ENCODE data around the gene CLASRP.

CLASRP gene

DNA sequence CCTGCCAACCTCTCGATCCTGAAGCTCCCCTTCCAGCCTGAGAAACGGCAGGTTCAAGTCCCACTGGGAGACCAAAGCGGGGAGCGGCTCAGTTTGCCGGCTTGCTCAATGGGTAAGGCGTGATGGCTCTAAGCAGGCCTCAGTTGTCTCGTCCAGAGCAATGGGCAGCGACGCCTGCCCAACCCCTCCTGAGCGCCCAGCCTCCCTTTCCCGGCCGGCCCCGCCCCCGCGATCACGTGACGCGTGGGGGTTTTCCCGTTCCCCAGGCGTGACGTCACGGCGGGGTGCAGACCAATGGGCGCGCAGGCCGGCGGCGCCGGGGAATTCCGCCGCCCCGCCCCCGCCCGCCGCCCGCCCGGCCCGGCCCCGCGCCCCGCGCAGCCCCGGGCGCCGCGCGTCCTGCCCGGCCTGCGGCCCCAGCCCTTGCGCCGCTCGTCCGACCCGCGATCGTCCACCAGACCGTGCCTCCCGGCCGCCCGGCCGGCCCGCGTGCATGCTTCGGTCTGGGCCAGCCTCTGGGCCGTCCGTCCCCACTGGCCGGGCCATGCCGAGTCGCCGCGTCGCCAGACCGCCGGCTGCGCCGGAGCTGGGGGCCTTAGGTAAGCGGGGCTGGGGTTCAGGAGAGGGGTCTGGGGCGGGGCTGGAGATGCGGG lies 37.6 kb upstream of the CLASRP start, which contains the start of gene RELB:
Gene RELB, plus strand, starts transcription at position 378 of the 653 bp plus-strand sequence. Its CDS starts 116 bp downstream, at position 494.
- Histone ChIP-seq H3K27ac (ENCODE audit: low read length) (peak within 1 kb of the TSS; percentile 71), H3K9me3 (ENCODE audit: control insufficient read depth, low read depth, low read length) (no peaks in the 10 kb centered on the region), H3K4me3 (ENCODE audit: low read length) (peak within 1 kb of the TSS; percentile 80)

DNA sequence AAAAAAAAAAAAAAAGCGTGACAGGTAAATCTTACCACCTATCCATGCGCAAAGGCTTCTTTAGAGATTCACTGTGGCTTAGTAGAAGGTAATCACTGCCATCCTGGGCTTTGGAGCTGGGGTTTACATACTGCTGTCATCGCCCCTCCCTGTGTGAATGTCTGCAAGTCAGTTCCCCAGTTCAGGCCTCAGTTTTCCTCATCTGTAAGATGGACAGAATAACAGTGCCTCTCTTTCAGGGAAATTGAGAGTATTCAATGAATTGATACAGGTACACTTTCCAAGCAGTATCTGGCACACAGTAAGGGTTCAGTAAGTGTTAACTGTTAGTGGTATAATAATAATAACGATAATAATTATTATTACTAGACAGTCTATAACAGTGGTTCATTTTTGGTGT lies 35.4 kb upstream of the CLASRP start:
- peaks cover 4% of the 10 kb centered on the region for H3K36me3 ChIP-seq (ENCODE audit: control insufficient read depth, low read depth, low read length)
- no peaks in the 10 kb centered on the region for H3K4me1 ChIP-seq (ENCODE audit: control insufficient read depth, low read depth, low read length)
- H3K9ac ChIP-seq (ENCODE audit: low read length), result no peak overlapping the region
- H3K4me3 ChIP-seq (ENCODE audit: low read length), result no peak overlapping the region
- H3K9me3 ChIP-seq (ENCODE audit: control insufficient read depth, low read depth, low read length), result no peaks in the 10 kb centered on the region
- H3K27ac ChIP-seq (ENCODE audit: low read length), result no peak overlapping the region
- H3K27me3 ChIP-seq (ENCODE audit: control insufficient read depth, insufficient read depth, low read length), result no peaks in the 10 kb centered on the region

More for the DNA sequence above, 37.6 kb upstream of the CLASRP start, which contains the start of gene RELB:
- Histone ChIP-seq H3K27me3 (ENCODE audit: control insufficient read depth, insufficient read depth, low read length) (no peaks in the 10 kb centered on the region), H3K9ac (ENCODE audit: low read length) (peak within 1 kb of the TSS; percentile 85), H3K36me3 (ENCODE audit: control insufficient read depth, low read depth, low read length) (no peaks in the 10 kb centered on the region), H3K4me1 (ENCODE audit: control insufficient read depth, low read depth, low read length) (no peaks in the 10 kb centered on the region)

DNA sequence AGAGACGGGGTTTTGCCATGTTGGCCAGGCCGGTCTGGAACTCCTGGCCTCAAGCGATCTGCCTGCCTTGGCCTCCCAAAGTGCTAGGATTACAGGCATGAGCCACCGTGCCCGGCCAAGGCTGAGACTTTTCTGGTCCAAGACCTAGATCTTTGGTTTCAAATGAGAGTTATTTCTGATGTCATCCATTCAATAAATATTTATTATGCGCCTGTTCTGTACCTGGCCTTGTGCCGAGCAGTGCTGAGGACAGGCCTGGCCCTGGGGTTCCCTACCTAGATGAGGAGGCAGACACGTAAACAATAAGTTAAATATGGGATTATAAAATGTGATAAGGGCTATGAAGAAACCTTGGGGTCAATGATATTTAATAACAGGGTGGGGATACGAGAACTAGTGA lies 33.1 kb upstream of the CLASRP start:
- H3K4me1 ChIP-seq (ENCODE audit: control insufficient read depth, low read depth, low read length), result no peaks in the 10 kb centered on the region
- no peaks in the 10 kb centered on the region for H3K9me3 ChIP-seq (ENCODE audit: control insufficient read depth, low read depth, low read length)
- H3K4me3 ChIP-seq (ENCODE audit: low read length), result no peak overlapping the region
- no peak overlapping the region for H3K9ac ChIP-seq (ENCODE audit: low read length)
- no peak overlapping the region for H3K27ac ChIP-seq (ENCODE audit: low read length)
- H3K36me3 ChIP-seq (ENCODE audit: control insufficient read depth, low read depth, low read length), result peaks cover 4% of the 10 kb centered on the region
- no peaks in the 10 kb centered on the region for H3K27me3 ChIP-seq (ENCODE audit: control insufficient read depth, insufficient read depth, low read length)

GRCh38 chr19:45008552-45008951 lies 30.3 kb upstream of the CLASRP start:
- Histone ChIP-seq H3K9ac (ENCODE audit: low read length) (no peak overlapping the region), H3K4me1 (ENCODE audit: control insufficient read depth, low read depth, low read length) (no peaks in the 10 kb centered on the region), H3K36me3 (ENCODE audit: control insufficient read depth, low read depth, low read length) (peaks cover 9% of the 10 kb centered on the region), H3K27ac (ENCODE audit: low read length) (no peak overlapping the region), H3K27me3 (ENCODE audit: control insufficient read depth, insufficient read depth, low read length) (no peaks in the 10 kb centered on the region), H3K9me3 (ENCODE audit: control insufficient read depth, low read depth, low read length) (no peaks in the 10 kb centered on the region), H3K4me3 (ENCODE audit: low read length) (no peak overlapping the region)

GRCh38 chr19:45009625-45010255 lies 29.1 kb upstream of the CLASRP start:
- H3K27me3 ChIP-seq (ENCODE audit: control insufficient read depth, insufficient read depth, low read length), result no peaks in the 10 kb centered on the region
- H3K9me3 ChIP-seq (ENCODE audit: control insufficient read depth, low read depth, low read length), result no peaks in the 10 kb centered on the region
- peaks cover 9% of the 10 kb centered on the region for H3K36me3 ChIP-seq (ENCODE audit: control insufficient read depth, low read depth, low read length)
- no peak overlapping the region for H3K27ac ChIP-seq (ENCODE audit: low read length)
- no peaks in the 10 kb centered on the region for H3K4me1 ChIP-seq (ENCODE audit: control insufficient read depth, low read depth, low read length)
- no peak overlapping the region for H3K9ac ChIP-seq (ENCODE audit: low read length)
- H3K4me3 ChIP-seq (ENCODE audit: low read length), result no peak overlapping the region

DNA sequence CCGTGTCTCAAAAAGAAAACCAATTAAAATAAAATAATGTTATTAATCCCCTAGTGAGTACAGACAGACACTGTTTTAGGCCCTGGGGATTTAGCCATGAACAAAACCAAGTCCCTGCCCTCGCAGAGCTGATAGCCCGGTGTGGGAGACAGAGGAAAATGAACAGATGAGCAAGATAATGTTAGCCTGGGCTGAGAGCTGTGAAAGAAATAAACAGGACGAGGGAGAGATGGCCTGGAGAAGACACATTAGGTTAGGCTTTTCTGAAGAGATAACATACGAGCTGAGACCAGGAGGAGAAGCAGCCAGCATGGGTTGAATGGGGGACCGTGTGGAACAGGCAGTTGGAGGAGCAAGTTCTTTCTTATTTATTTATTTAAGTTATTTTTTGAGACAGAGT lies 28.5 kb upstream of the CLASRP start:
- Histone ChIP-seq H3K27ac (ENCODE audit: low read length) (no peak overlapping the region), H3K4me1 (ENCODE audit: control insufficient read depth, low read depth, low read length) (no peaks in the 10 kb centered on the region), H3K27me3 (ENCODE audit: control insufficient read depth, insufficient read depth, low read length) (no peaks in the 10 kb centered on the region), H3K36me3 (ENCODE audit: control insufficient read depth, low read depth, low read length) (peaks cover 9% of the 10 kb centered on the region), H3K9me3 (ENCODE audit: control insufficient read depth, low read depth, low read length) (no peaks in the 10 kb centered on the region), H3K9ac (ENCODE audit: low read length) (no peak overlapping the region), H3K4me3 (ENCODE audit: low read length) (no peak overlapping the region)

DNA sequence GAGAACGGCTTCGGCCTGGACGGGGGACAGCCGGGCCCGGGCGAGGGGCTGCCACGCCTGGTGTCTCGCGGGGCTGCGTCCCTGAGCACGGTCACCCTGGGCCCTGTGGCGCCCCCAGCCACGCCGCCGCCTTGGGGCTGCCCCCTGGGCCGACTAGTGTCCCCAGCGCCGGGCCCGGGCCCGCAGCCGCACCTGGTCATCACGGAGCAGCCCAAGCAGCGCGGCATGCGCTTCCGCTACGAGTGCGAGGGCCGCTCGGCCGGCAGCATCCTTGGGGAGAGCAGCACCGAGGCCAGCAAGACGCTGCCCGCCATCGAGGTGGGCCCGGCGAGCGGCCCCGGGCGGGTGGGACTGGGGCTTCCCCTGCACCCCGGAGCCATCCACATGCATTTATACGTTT lies 26.9 kb upstream of the CLASRP start:
- H3K36me3 ChIP-seq (ENCODE audit: control insufficient read depth, low read depth, low read length), result peaks cover 8% of the 10 kb centered on the region
- no peak overlapping the region for H3K27ac ChIP-seq (ENCODE audit: low read length)
- no peaks in the 10 kb centered on the region for H3K4me1 ChIP-seq (ENCODE audit: control insufficient read depth, low read depth, low read length)
- no peak overlapping the region for H3K4me3 ChIP-seq (ENCODE audit: low read length)
- no peak overlapping the region for H3K9ac ChIP-seq (ENCODE audit: low read length)
- H3K27me3 ChIP-seq (ENCODE audit: control insufficient read depth, insufficient read depth, low read length), result no peaks in the 10 kb centered on the region
- H3K9me3 ChIP-seq (ENCODE audit: control insufficient read depth, low read depth, low read length), result no peaks in the 10 kb centered on the region

GRCh38 chr19:45016388-45017314 lies 22.2 kb upstream of the CLASRP start:
- no peak overlapping the region for H3K9ac ChIP-seq (ENCODE audit: low read length)
- no peaks in the 10 kb centered on the region for H3K27me3 ChIP-seq (ENCODE audit: control insufficient read depth, insufficient read depth, low read length)
- peaks cover 9% of the 10 kb centered on the region for H3K36me3 ChIP-seq (ENCODE audit: control insufficient read depth, low read depth, low read length)
- H3K9me3 ChIP-seq (ENCODE audit: control insufficient read depth, low read depth, low read length), result no peaks in the 10 kb centered on the region
- H3K4me3 ChIP-seq (ENCODE audit: low read length), result no peak overlapping the region
- no peaks in the 10 kb centered on the region for H3K4me1 ChIP-seq (ENCODE audit: control insufficient read depth, low read depth, low read length)
- H3K27ac ChIP-seq (ENCODE audit: low read length), result no peak overlapping the region

DNA sequence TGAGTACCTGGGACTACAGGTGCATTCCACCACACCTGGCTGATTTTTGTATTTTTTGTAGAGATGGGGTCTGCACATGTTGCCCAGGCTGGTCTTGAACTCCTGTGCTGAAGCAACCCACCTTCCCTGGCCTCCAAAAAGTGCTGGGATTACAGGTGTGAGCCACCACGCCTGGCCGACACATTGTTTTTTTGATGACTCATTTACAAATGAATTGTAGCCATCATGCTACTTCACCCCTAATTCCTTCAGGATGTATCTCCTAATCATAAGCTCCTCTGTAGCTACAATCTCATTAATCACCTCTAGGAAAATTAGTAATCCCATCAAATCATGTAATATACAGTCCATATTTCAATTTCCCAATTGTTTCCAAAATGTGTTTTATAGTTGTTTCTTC lies 19.7 kb upstream of the CLASRP start:
- H3K27ac ChIP-seq (ENCODE audit: low read length), result no peak overlapping the region
- no peak overlapping the region for H3K4me3 ChIP-seq (ENCODE audit: low read length)

DNA sequence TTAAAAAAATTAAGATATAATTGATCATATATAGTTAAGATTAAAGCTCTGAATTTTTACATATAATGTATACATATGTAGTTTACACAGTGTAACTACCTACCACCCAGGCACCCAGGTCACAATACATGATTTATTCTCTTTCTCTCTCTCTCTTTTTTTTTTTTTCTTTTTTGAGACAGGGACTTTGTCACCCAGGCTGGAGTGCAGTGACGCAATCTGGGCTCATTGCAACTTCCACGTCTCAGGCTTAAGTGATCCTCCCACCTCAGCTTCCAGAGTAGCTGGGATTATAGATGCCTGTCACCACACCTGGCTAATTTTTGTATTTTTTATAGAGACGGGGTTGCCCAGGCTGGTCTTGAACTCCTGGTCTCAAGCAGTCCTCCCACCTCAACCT lies 18.8 kb upstream of the CLASRP start:
- H3K4me1 ChIP-seq (ENCODE audit: control insufficient read depth, low read depth, low read length), result no peaks in the 10 kb centered on the region
- no peak overlapping the region for H3K4me3 ChIP-seq (ENCODE audit: low read length)
- no peaks in the 10 kb centered on the region for H3K27me3 ChIP-seq (ENCODE audit: control insufficient read depth, insufficient read depth, low read length)
- no peak overlapping the region for H3K9ac ChIP-seq (ENCODE audit: low read length)
- no peaks in the 10 kb centered on the region for H3K9me3 ChIP-seq (ENCODE audit: control insufficient read depth, low read depth, low read length)
- no peak overlapping the region for H3K27ac ChIP-seq (ENCODE audit: low read length)
- peaks cover 4% of the 10 kb centered on the region for H3K36me3 ChIP-seq (ENCODE audit: control insufficient read depth, low read depth, low read length)

More for the DNA sequence above, 19.7 kb upstream of the CLASRP start:
- H3K27me3 ChIP-seq (ENCODE audit: control insufficient read depth, insufficient read depth, low read length), result no peaks in the 10 kb centered on the region
- no peaks in the 10 kb centered on the region for H3K4me1 ChIP-seq (ENCODE audit: control insufficient read depth, low read depth, low read length)
- no peak overlapping the region for H3K9ac ChIP-seq (ENCODE audit: low read length)
- H3K9me3 ChIP-seq (ENCODE audit: control insufficient read depth, low read depth, low read length), result no peaks in the 10 kb centered on the region
- H3K36me3 ChIP-seq (ENCODE audit: control insufficient read depth, low read depth, low read length), result peaks cover 4% of the 10 kb centered on the region

- H3K9me3 ChIP-seq (ENCODE audit: control insufficient read depth, low read depth, low read length), result no peaks in the 10 kb centered on the region
- peaks cover 8% of the 10 kb centered on the region for H3K36me3 ChIP-seq (ENCODE audit: control insufficient read depth, low read depth, low read length)
- no peak overlapping the region for H3K27ac ChIP-seq (ENCODE audit: low read length)
- no peak overlapping the region for H3K4me3 ChIP-seq (ENCODE audit: low read length)
- H3K4me1 ChIP-seq (ENCODE audit: control insufficient read depth, low read depth, low read length), result no peaks in the 10 kb centered on the region
- H3K9ac ChIP-seq (ENCODE audit: low read length), result no peak overlapping the region
- no peaks in the 10 kb centered on the region for H3K27me3 ChIP-seq (ENCODE audit: control insufficient read depth, insufficient read depth, low read length)
Observed at GRCh38 chr19:45021971-45022370, 16.9 kb upstream of the CLASRP start.

Measured in iPS-18a (cell line).